ENCODE data around the gene ANXA2R.

GRCh38 chr5:43075319-43076293 is 35.5 kb upstream of the ANXA2R start:
- TF ChIP-seq TOX (CRISPR knock-in tag; IDR thresholded peaks at IDR 0.05; ENCODE audit: borderline replicate concordance) (no peak), ZNF8 (CRISPR knock-in tag; IDR thresholded peaks at IDR 0.05) (no peak), BACH2 (CRISPR knock-in tag; IDR thresholded peaks at IDR 0.05; ENCODE audit: borderline replicate concordance) (no peak), ARNTL (CRISPR knock-in tag; IDR thresholded peaks at IDR 0.05; ENCODE audit: borderline replicate concordance, low read depth) (no peak), POU6F1 (CRISPR knock-in tag; IDR thresholded peaks at IDR 0.05; ENCODE audit: borderline replicate concordance, low read depth) (no peak), ZNF70 (CRISPR knock-in tag; IDR thresholded peaks at IDR 0.05) (no peak), CSDC2 (CRISPR knock-in tag; IDR thresholded peaks at IDR 0.05) (no peak), CREB5 (CRISPR knock-in tag; IDR thresholded peaks at IDR 0.05; ENCODE audit: low read depth) (no peak)
